ENCODE measurements around the gene KCNIP4.

KCNIP4 gene

GRCh38 chr4:21596521-21596920 lies 352.1 kb downstream of the KCNIP4 start:
- in situ Hi-C loops (cut with MboI; ENCODE audit: low sequenced_read_pairs) = no loop called here

- in situ Hi-C loops (cut with MboI; ENCODE audit: low sequenced_read_pairs) = no loop called here
These were observed 354.9 kb downstream of the KCNIP4 start for GRCh38 chr4:21593671-21594001.

GRCh38 chr4:21592970-21593670 lies 355.5 kb downstream of the KCNIP4 start:
- in situ Hi-C loops (cut with MboI; ENCODE audit: low sequenced_read_pairs) = no loop called here

DNA sequence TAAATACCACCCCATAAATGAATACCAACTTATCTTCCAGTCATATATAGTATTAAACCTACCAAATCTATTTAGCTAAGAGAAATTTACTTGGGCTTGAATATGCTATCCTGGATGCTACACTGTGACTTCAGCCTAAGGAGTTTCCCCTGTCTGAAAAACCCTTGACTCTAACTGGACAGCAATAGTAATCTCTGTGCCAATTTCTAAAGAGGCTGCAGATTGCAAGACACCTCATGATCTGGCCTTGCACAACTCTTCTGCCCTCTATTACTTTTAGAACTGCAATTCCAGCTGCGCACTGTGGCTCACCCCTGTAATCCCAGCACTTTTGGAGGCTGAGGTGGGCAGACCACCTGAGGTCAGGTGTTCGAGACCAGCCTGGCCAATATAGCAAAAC lies 371.5 kb downstream of the KCNIP4 start:
- in situ Hi-C loops (cut with MboI; ENCODE audit: low sequenced_read_pairs) = no loop called here

GRCh38 chr4:21571100-21571499 lies 377.5 kb downstream of the KCNIP4 start:
- in situ Hi-C loops (cut with MboI; ENCODE audit: low sequenced_read_pairs) = no loop called here

DNA sequence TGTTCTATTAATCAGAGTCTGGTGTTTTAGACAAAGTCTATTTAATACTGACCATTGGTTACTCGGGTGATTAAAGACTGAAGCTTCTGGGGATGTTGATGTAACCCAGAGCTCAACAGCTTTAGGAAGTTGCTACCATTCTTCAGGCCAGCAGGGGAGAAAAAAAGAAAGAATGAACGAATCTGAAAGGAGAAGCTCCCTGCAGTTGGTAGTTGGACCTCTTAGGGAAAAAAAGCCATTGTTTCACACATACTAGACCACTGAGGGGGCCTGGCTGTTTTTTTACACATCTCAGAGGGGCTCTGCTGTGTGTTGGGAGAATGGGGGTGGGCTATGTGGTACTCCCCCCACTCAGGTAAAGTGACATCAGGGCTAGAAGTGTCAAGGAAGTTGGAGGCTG lies 378.9 kb downstream of the KCNIP4 start:
- in situ Hi-C loops (cut with MboI; ENCODE audit: low sequenced_read_pairs) = no loop called here

GRCh38 chr4:21555083-21555482 lies 393.5 kb downstream of the KCNIP4 start:
- in situ Hi-C loops (cut with MboI; ENCODE audit: low sequenced_read_pairs) = no loop called here

DNA sequence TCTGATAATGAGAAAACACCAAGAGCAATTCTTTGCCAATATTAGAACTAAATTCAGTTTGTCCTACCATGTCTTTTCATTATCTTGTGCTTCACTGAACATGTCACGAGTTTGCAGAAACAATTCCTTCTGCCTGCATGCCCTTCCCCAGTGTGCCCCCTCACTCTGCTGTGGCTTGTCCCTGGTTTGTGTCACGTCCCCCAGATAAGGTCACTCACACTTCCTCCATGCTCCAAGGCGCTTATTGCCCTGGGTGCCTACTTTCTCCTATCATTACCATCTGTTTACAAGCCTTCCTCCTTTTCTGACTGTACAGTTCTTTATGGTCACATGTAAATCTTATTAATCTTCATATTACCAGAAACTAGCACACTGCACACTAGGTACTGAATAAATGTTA lies 394.1 kb downstream of the KCNIP4 start:
- in situ Hi-C loops (cut with MboI; ENCODE audit: low sequenced_read_pairs) = no loop called here

DNA sequence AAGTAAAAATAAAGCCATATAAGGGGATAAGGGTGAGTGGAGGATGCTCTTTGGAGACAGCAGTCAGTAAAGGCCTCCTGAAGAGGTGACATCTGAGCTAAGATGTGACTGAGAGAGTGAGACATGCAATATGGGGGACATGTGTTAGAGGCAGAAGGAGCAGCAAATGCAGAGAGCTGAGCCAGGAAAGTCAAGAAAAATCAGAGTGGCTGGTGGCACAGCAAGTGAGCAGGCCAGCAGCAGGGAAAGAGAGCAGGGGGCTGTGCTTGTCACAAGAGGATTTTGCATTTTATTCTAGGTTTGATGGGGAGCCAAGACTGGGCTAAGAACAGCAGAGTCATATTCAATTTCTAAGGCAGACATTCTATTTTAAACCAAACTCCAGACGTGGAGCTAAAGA lies 394.5 kb downstream of the KCNIP4 start:
- in situ Hi-C loops (cut with MboI; ENCODE audit: low sequenced_read_pairs) = no loop called here

- in situ Hi-C loops (cut with MboI; ENCODE audit: low sequenced_read_pairs) = no loop called here
These were observed 396.1 kb downstream of the KCNIP4 start for GRCh38 chr4:21552455-21552854.

DNA sequence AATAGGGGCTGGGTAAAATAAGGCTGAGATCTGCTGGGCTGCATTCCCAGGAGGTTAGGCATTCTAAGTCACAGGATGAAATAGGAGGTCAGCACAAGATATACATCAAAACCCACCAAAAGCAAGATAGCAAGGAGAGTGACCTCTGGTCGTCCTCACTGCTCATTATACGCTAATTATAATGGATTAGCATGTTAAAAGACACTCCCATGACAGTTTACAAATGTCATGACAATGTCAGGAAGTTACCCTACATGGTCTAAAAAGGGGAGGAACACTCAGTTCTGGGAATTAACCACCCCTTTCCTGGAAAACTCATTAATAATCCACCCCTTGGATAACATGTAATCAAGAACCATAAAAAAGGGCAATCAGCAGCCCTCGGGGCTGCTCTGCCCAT lies 403.6 kb downstream of the KCNIP4 start:
- in situ Hi-C loops (cut with MboI; ENCODE audit: low sequenced_read_pairs) = no loop called here

DNA sequence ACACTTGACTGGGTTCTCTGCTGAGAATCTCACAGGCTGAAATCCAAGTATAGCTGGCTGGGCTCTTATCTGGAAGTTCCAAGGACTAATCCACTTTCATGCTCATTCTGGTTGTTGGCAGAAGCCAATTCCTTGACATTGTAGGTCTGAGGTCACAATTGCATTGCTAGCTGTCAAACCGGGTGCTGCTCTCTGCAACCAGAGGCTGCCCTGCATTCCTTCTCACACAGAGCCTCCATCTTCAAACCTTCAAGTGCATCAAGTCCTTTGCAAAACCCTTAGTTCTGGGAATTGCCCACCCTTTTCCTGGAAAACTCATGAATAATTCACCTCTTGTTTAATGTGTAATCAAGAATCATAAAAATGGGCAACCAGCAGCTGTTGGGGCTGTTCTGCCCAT lies 404.2 kb downstream of the KCNIP4 start:
- in situ Hi-C loops (cut with MboI; ENCODE audit: low sequenced_read_pairs) = no loop called here

GRCh38 chr4:21543514-21543913 lies 405.1 kb downstream of the KCNIP4 start:
- in situ Hi-C loops (cut with MboI; ENCODE audit: low sequenced_read_pairs) = no loop called here

GRCh38 chr4:21535898-21536297 lies 412.7 kb downstream of the KCNIP4 start:
- in situ Hi-C loops (cut with MboI; ENCODE audit: low sequenced_read_pairs) = no loop called here

GRCh38 chr4:21531048-21531447 lies 417.5 kb downstream of the KCNIP4 start:
- in situ Hi-C loops (cut with MboI; ENCODE audit: low sequenced_read_pairs) = no loop called here

DNA sequence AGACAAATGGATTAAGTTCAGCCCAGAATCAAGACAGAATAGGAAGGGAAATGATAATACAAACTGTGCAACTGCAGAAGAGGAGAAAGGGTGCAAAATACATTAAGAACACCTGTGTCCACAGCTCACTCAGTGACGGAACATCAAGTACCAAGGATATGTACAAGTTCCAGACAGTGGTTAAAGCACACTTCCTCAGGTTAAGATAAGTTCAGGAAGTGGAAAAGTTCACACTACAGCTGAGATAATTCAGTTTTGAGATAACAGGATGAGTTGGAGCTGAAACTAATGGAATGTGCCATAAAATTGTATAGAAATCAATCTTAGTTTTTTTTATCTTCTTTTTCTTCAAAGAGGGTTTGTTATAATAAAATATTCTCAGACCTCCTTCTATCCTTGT lies 419.4 kb downstream of the KCNIP4 start:
- in situ Hi-C loops (cut with MboI; ENCODE audit: low sequenced_read_pairs) = no loop called here

DNA sequence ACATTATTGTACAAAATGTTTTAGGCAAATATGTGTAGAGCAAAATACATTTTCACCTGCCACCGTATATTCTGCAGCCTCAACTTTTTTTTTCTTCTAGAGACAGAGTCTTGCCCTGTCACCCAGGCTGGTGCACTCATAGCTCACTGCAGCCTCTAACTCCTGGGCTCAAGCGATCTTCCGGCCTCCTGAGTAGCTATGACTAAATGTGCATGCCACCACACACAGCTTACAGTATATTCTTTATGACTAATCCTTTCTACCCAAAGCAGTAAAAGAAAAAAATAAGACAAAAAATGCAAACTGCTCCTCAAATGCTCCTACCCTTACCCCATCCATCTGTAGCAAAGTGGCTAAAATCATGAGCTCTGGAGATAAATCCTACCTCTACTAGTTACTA lies 426.3 kb downstream of the KCNIP4 start:
- in situ Hi-C loops (cut with MboI; ENCODE audit: low sequenced_read_pairs) = no loop called here

- in situ Hi-C loops (cut with MboI; ENCODE audit: low sequenced_read_pairs) = no loop called here
These were observed 431.3 kb downstream of the KCNIP4 start for GRCh38 chr4:21517126-21517859.

DNA sequence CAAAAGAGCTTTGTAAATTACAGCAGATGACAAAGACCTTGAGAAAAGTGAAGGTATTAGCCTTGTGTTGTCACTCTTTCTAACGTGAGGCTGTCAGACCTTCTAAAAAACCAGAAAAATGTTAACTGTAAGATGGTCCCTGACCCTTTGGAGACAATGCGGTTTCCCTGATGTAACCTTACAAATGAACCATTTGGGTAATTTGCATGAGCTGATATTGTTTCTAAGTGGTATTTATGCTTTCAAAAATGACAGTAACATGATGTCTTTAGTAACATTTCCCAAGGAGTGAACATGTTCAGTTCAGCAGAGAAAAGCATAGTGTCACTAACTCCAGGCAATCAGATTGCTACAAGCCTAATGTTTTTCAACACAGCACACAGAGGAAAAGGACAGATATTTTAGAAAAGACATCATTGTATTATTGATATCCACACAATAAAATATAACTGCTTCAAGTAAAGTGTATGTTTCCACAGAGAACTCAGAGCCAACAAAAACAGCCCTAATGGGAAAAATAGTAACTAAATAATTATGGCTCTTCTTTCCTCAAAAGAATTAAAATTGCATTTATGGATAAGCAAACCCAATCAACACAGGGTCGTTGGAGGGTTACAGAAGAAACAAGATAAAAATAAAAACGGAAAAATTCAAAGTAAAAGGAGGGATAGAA lies 434.4 kb downstream of the KCNIP4 start:
- in situ Hi-C loops (cut with MboI; ENCODE audit: low sequenced_read_pairs) = no loop called here

DNA sequence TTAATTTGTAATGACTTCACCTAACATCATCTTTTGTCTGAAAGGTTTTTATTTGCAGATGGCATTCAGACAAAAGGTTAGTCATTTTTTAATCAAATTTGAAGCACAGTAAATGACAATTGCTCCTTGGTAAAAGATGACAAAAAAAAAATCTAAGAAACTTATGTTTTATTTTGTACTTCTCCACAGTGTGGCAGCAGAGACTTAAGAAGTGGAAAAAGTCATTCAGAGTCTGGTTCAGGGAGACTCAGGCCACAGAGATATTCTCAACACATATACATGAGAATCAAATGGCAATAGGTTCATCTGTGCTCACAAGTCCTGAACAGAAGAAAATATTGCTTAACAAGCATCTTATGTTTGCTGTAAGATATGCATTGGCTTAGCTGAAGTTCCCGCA lies 436.2 kb downstream of the KCNIP4 start:
- in situ Hi-C loops (cut with MboI; ENCODE audit: low sequenced_read_pairs) = no loop called here

DNA sequence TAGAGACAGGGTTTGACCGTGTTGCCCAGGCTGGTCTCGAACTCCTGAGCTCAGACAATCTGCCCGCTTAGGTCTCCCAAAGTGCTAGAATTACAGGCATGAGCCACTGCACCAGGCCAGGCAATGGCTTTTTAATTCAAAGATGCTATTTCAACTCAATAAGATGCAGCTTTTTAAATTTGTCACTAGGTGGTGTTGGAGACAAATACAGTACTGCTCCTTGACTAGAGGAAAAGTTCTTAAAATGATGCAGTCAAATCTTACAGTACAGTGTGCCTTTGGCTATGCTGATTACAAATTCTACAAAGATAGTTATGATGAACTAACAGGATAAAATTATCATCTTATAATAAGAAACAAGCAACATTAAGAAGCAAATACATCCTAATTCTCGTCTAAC lies 441.1 kb downstream of the KCNIP4 start:
- in situ Hi-C loops (cut with MboI; ENCODE audit: low sequenced_read_pairs) = no loop called here

DNA sequence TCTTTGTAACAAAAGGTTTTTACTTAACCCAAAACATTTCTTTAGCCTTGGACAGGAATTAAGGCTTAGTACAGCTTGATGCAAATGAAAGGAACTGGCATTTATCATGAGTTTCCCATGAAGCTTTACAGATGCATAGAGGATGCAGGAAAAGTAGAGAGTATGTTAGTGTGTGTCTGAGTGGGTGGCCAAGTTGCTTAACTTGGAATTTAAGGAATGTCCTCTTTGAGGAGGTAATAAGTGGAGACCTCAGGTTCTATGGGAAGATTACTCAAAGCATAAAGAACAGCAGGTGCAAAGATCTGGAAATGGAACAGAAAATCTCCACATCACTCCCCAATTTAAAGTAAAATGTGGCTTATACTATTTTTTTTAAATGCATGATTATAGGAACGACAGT lies 457.9 kb downstream of the KCNIP4 start:
- in situ Hi-C loops (cut with MboI; ENCODE audit: low sequenced_read_pairs) = no loop called here
